Neuronal stem cell (in vitro differentiated cells): Measurements from ENCODE around the gene ENOX2.

ENCODE experiments used
- DNase-seq: peaks from one replicate; pipeline ENCODE4 v3.0.0-alpha.2; 2013; ENCODE audit warnings: low spot score
- H2AFZ ChIP-seq: one replicate; pipeline ENCODE4 v1.6.1; 2013; ENCODE audit warnings: mild to moderate bottlenecking, low read length, inconsistent platforms
- H2AK5ac ChIP-seq: 2 replicates; pipeline ENCODE4 v1.6.1; 2013; ENCODE audit warnings: low read depth, mild to moderate bottlenecking, inconsistent platforms, low read length, moderate library complexity, mixed read lengths
- H2BK120ac ChIP-seq: 2 replicates; pipeline ENCODE4 v1.6.1; 2013; ENCODE audit warnings: low read depth, mild to moderate bottlenecking, inconsistent platforms, low read length, moderate library complexity, mixed read lengths
- H2BK12ac ChIP-seq: one replicate; pipeline ENCODE4 v1.6.1; 2013; ENCODE audit warnings: low read length, inconsistent platforms
- H2BK15ac ChIP-seq: 2 replicates; pipeline ENCODE4 v1.6.1; 2013; ENCODE audit warnings: mild to moderate bottlenecking, low read length, inconsistent platforms, mixed read lengths
- H2BK5ac ChIP-seq: one replicate; pipeline ENCODE4 v1.6.1; 2013; ENCODE audit warnings: inconsistent platforms, mild to moderate bottlenecking, low read length, moderate library complexity
- H3K14ac ChIP-seq: one replicate; pipeline ENCODE4 v1.6.1; 2013; ENCODE audit warnings: low read length, inconsistent platforms
- H3K18ac ChIP-seq: 2 replicates; pipeline ENCODE4 v1.6.1; 2013; ENCODE audit warnings: low read length, inconsistent platforms
- H3K23ac ChIP-seq: 2 replicates; pipeline ENCODE4 v1.6.1; 2013; ENCODE audit warnings: low read depth, mild to moderate bottlenecking, mixed read lengths, low read length, inconsistent platforms; ENCODE audit not compliant: poor library complexity
- H3K27ac ChIP-seq: replicated peaks from 3 replicates; pipeline ENCODE4 v1.5.1; 2013; ENCODE audit warnings: low read length, inconsistent platforms
- H3K27me3 ChIP-seq, 3 experiments: 2 replicates each; pipeline ENCODE4 v1.6.1; 2013; ENCODE audit warnings: low read length in 3 of 3, mild to moderate bottlenecking in 2 of 3, inconsistent platforms in 1 of 3, low read depth in 1 of 3, mixed read lengths in 1 of 3, moderate library complexity in 1 of 3; ENCODE audit not compliant: control insufficient read depth in 3 of 3, insufficient read depth in 3 of 3
- H3K36me3 ChIP-seq, 2 donors: replicated peaks in 1 of 2; 2 replicates each; pipeline ENCODE4 v1.6.1; 2013; ENCODE audit warnings: low read length in 2 of 2; ENCODE audit not compliant: control insufficient read depth in 2 of 2, insufficient read depth in 2 of 2
- H3K4ac ChIP-seq: 2 replicates; pipeline ENCODE4 v1.6.1; 2013; ENCODE audit warnings: inconsistent platforms, mild to moderate bottlenecking, low read length, moderate library complexity
- H3K4me1 ChIP-seq, 2 donors: 1 replicate in 1 of 2; 2 replicates in 1 of 2; pipeline ENCODE4 v1.6.1; 2013; ENCODE audit warnings: low read length in 2 of 2, low read depth in 1 of 2; ENCODE audit not compliant: control insufficient read depth in 2 of 2, insufficient read depth in 1 of 2
- H3K4me2 ChIP-seq: one replicate; pipeline ENCODE4 v1.6.1; 2013; ENCODE audit warnings: mild to moderate bottlenecking, low read length, inconsistent platforms; ENCODE audit not compliant: insufficient read depth, poor library complexity, severe bottlenecking
- H3K4me3 ChIP-seq, 2 donors: 2 replicates each; pipeline ENCODE4 v1.5.1; 2013; ENCODE audit warnings: low read length in 2 of 2, mild to moderate bottlenecking in 2 of 2, inconsistent platforms in 1 of 2, moderate library complexity in 1 of 2
- H3K79me1 ChIP-seq: one replicate; pipeline ENCODE4 v1.6.1; 2013; ENCODE audit warnings: low read depth, mild to moderate bottlenecking, inconsistent platforms, low read length, moderate library complexity
- H3K9ac ChIP-seq: one replicate; pipeline ENCODE4 v1.6.1; 2013; ENCODE audit warnings: mild to moderate bottlenecking, low read depth, low read length, inconsistent platforms; ENCODE audit not compliant: poor library complexity
- H3K9me3 ChIP-seq, 2 donors: replicated peaks in 1 of 2; 2 replicates each; pipeline versions ENCODE3 to v1.6.1; 2013; ENCODE audit warnings: low read length in 2 of 2, mild to moderate bottlenecking in 2 of 2, inconsistent platforms in 1 of 2, low read depth in 1 of 2, mixed read lengths in 1 of 2, moderate library complexity in 1 of 2; ENCODE audit not compliant: control insufficient read depth in 2 of 2, insufficient read depth in 1 of 2
- H4K8ac ChIP-seq: one replicate; pipeline ENCODE4 v1.6.1; 2013; ENCODE audit warnings: low read depth, mild to moderate bottlenecking, inconsistent platforms, low read length, moderate library complexity
- H4K91ac ChIP-seq: one replicate; pipeline ENCODE4 v1.6.1; 2013; ENCODE audit warnings: low read length, low read depth, mild to moderate bottlenecking, inconsistent platforms; ENCODE audit not compliant: poor library complexity
- WGBS, 2 donors: extraction: QIAGEN DNeasy Blood & Tissue Kit; methylation state at CpG; one replicate each; pipeline ENCODE4 v1.1.7; 2013; ENCODE audit warnings: missing lambda C conversion rate in 2 of 2, mixed read lengths in 1 of 2; ENCODE audit not compliant: insufficient read length in 2 of 2, insufficient replicate concordance in 1 of 2; ENCODE audit errors: extremely low coverage in 2 of 2; 5-methylcytosine and 5-hydroxymethylcytosine counted together

The ENOX2 gene

DNA sequence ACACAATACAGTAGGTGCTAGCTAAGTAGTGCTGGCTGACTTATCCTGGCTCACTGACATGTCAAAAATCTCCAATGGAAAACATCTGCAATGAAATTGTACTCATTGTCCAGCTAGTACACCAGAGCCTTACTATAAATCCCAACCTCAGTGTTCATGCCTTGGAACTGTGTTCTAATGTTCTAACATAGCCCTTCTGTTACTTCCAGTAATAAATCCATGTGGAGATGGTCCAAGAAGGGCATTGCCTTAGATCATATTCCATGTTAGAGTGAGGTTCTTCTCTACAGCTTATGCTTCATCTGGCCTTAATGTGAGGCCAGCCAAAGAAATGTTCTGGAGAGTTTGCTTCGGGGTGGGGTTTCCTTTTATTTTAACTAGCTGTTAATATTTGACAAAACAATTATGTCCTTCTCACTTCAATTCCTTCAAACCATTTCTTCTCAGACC lies 25.1 kb downstream of the ENOX2 start:
- H3K14ac ChIP-seq = no peak overlapping the region
- no peak overlapping the region for H2BK12ac ChIP-seq
- no peak overlapping the region for H2BK5ac ChIP-seq
- H2BK15ac ChIP-seq = no peak overlapping the region
- H3K4me3 ChIP-seq = no peak overlapping the region
- DNase-seq = no peak
- peaks cover 2 to 8% of the 10 kb centered on the region in 2 donors for H3K4me1 ChIP-seq
- no peak overlapping the region for H4K91ac ChIP-seq
- H3K9ac ChIP-seq = no peak overlapping the region
- H3K27ac ChIP-seq = no peak overlapping the region
- H3K4ac ChIP-seq = no peak overlapping the region
- no peaks in the 10 kb centered on the region for H3K79me1 ChIP-seq
- no peaks in the 10 kb centered on the region for H3K27me3 ChIP-seq
- H2AFZ ChIP-seq = no peak overlapping the region
- H3K23ac ChIP-seq = no peak overlapping the region
- H2AK5ac ChIP-seq = no peak overlapping the region
- no peaks in the 10 kb centered on the region for H3K36me3 ChIP-seq
- no CpG with 5 or more reads among the region's 1 CpG for WGBS, 2 donors
- H4K8ac ChIP-seq = no peak overlapping the region
- no peak overlapping the region for H3K4me2 ChIP-seq
- H3K9me3 ChIP-seq = no peaks in the 10 kb centered on the region
- no peak overlapping the region for H2BK120ac ChIP-seq
- no peak overlapping the region for H3K18ac ChIP-seq

DNA sequence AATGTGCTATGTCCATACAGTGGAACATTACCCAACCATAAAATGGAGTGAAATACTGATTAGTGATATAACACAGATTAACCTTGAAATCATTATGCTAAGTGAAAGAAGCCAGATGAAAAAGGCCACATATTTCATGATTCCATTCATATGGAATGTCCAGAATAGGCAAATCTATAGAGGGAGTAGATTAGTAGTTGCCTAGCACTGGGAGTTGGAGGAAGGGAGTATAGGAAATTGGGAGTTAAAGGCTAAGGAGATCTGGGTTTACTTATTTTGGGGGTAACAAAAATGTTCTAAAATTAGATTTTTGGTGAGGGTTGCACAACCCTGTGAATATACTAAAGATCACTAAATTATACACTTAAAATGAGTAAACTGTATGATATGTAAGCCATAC lies 26.8 kb downstream of the ENOX2 start:
- Histone ChIP-seq H3K14ac (no peak overlapping the region), H2BK15ac (no peak overlapping the region), H3K18ac (no peak overlapping the region), H3K4me2 (no peak overlapping the region), H3K4me3 (no peak overlapping the region), H4K91ac (no peak overlapping the region), H3K27ac (no peak overlapping the region), H2AK5ac (no peak overlapping the region), H3K4ac (no peak overlapping the region), H4K8ac (no peak overlapping the region), H2BK120ac (no peak overlapping the region), H2BK12ac (no peak overlapping the region), H3K36me3 (no peaks in the 10 kb centered on the region), H3K9ac (no peak overlapping the region), H3K4me1 (peaks cover 2 to 8% of the 10 kb centered on the region in 2 donors), H3K9me3 (no peaks in the 10 kb centered on the region), H2AFZ (no peak overlapping the region), H3K27me3 (no peaks in the 10 kb centered on the region), H3K23ac (no peak overlapping the region), H2BK5ac (no peak overlapping the region), H3K79me1 (no peaks in the 10 kb centered on the region)
- DNase-seq = no peak

DNA sequence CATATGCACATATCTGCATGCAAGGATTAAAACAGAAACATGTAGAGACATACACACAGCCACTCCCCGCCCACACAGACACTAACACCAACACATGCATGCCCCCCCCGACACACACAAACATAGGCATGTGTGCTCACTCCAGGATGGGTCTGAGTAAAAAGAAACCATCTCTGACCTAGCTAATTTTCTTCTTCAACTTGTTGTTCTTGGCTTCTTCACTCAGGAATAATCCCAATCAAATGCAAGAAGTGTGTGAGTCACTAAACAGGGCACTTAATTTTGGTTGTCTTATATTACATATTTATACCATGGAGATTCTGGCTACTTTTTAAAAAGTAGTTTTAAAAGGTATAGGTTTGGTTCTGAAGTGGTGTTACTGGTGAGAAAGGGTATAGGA lies 28.3 kb downstream of the ENOX2 start:
- no peak overlapping the region for H4K91ac ChIP-seq
- H2BK120ac ChIP-seq = no peak overlapping the region
- no CpG with 5 or more reads among the region's 2 CpGs for WGBS, 2 donors
- no peak overlapping the region for H3K27ac ChIP-seq
- H2BK15ac ChIP-seq = no peak overlapping the region
- no peak overlapping the region for H2AFZ ChIP-seq
- H3K4me2 ChIP-seq = no peak overlapping the region
- peaks cover 2 to 7% of the 10 kb centered on the region in 2 donors for H3K4me1 ChIP-seq
- no peaks in the 10 kb centered on the region for H3K27me3 ChIP-seq
- H3K4ac ChIP-seq = no peak overlapping the region
- no peak overlapping the region for H3K4me3 ChIP-seq
- H4K8ac ChIP-seq = no peak overlapping the region
- H3K36me3 ChIP-seq = no peaks in the 10 kb centered on the region
- no peak overlapping the region for H2BK12ac ChIP-seq
- H3K23ac ChIP-seq = no peak overlapping the region
- H3K14ac ChIP-seq = no peak overlapping the region
- no peaks in the 10 kb centered on the region for H3K9me3 ChIP-seq
- no peak overlapping the region for H2AK5ac ChIP-seq
- H2BK5ac ChIP-seq = no peak overlapping the region
- no peaks in the 10 kb centered on the region for H3K79me1 ChIP-seq
- H3K18ac ChIP-seq = no peak overlapping the region
- no peak for DNase-seq
- H3K9ac ChIP-seq = no peak overlapping the region

DNA sequence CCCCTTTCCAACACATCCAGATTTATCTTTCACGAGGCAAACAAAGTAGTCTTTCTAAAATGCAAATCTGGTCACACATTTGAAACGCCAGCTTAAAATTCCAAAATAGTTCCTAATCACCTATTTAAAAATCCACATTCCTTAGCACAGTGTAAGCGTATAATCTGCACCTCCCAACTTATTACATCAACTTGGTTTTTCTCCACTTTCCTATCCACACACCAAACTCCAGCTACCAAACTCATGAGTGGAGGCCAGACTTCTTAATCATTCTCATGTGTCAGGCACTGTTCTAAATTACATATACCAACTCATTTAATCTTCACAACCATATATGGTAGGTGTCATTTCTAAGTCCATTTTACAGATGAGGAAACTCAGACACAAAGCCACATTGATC lies 33.8 kb downstream of the ENOX2 start:
- H2AFZ ChIP-seq = no peak overlapping the region
- H2BK15ac ChIP-seq = no peak overlapping the region
- H4K8ac ChIP-seq = no peak overlapping the region
- H3K79me1 ChIP-seq = no peaks in the 10 kb centered on the region
- H3K9me3 ChIP-seq = no peaks in the 10 kb centered on the region
- H4K91ac ChIP-seq = no peak overlapping the region
- no peak overlapping the region for H3K27ac ChIP-seq
- no peak overlapping the region for H2AK5ac ChIP-seq
- H2BK5ac ChIP-seq = no peak overlapping the region
- H2BK120ac ChIP-seq = no peak overlapping the region
- no peak overlapping the region for H3K18ac ChIP-seq
- no peak overlapping the region for H2BK12ac ChIP-seq
- H3K4ac ChIP-seq = no peak overlapping the region
- H3K23ac ChIP-seq = no peak overlapping the region
- H3K9ac ChIP-seq = no peak overlapping the region
- H3K4me3 ChIP-seq = no peak overlapping the region
- H3K4me2 ChIP-seq = no peak overlapping the region
- no peaks in the 10 kb centered on the region for H3K27me3 ChIP-seq
- H3K4me1 ChIP-seq = no peaks in the 10 kb centered on the region
- DNase-seq = no peak
- WGBS, 2 donors = no CpG with 5 or more reads among the region's 3 CpGs
- no peaks in the 10 kb centered on the region for H3K36me3 ChIP-seq
- no peak overlapping the region for H3K14ac ChIP-seq
